Activated CD8-positive, alpha-beta memory T cell treated with anti-CD3 and anti-CD28 coated beads, Interleukin-2, amount 50 U/mL, for 1 hour (primary cell): Measurements from ENCODE around the gene USP54.

Experiments
- DNase-seq: peaks from one replicate; pipeline ENCODE4 v3.0.0-alpha.2; 2020; ENCODE audit errors: extremely low read depth

Gene USP54

DNA sequence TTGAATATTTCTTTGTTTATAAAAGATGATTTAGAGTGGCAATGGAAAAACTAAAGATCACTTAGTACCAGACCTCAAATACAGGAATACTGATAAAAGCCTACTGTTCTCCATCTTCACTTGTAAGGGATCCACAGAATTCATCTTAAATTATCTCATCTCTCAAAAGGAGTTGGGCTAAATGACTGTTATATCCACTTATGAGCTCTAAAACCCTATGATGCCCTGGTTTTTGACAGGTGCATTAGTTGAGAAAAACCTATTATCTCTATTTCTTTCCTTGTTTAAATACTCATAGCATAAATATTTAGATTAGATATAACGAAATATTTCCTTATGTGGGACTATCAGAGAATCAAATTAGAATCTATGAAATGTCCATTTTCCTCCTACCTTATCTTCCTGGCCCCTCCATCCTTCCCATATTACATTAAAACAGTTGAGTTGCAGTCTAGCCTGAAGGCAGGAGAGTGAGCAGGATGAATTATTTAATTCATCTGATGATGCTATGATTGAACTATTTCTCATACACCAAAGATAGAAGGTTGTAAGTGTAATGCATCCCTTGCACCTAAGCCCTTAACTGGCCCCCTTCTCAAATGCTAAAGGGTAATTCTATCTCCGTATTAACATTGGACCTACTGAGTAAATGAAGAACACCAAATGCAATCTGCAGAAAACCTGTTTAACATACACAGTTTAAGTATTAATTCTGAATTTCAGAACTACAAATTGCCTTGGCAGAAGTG, 125.0 kb downstream of the USP54 start:
- no peak for DNase-seq

DNA sequence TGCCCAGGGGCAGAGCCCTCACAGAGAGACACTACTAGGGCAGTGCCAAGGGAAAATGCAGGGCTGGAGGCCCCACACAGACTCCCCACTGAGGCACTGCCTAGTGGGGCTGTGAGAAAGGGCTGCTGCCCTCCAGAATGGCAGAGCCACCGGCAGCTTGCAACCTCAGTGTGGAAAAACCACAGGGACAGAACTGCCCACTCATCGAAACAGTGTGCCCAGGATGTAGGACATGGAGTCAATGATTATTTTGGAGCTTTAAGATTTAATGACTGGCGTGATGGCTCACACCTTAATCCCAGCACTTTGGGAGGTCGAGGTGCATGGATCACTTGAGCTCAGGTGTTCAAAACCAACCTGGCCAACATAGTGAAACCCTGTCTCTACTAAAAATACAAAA, 130.2 kb downstream of the USP54 start:
- DNase-seq: no peak

DNA sequence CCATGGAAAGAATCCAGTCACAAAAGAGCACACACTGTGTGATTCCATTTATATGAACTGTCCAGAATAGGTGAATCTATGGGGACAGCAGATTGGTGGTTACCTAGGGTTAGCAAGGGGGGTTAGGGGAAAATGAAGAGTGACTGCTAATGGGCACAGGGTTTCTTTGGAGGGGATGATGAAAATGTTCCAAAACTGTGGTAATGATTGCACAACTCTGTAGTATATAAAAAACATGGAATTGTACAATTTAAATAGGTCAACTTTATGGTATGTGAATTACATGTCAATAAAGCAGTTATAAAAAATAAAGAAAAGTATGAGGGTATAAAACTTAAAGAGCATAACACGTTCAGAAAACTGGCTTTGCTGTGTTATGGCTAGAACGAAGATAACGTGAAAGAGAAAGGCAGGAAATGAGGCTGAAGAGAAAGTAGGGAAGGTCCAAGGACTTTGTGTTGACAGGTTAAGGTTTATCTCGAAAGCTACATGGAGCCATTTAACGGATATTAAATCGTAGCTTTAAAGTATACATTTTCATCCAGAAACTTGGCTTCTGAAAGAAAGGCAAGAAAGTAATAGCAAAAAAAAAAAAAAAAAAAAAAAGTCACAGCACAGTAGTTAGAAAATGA, 131.3 kb downstream of the USP54 start:
- DNase-seq: no peak

DNA sequence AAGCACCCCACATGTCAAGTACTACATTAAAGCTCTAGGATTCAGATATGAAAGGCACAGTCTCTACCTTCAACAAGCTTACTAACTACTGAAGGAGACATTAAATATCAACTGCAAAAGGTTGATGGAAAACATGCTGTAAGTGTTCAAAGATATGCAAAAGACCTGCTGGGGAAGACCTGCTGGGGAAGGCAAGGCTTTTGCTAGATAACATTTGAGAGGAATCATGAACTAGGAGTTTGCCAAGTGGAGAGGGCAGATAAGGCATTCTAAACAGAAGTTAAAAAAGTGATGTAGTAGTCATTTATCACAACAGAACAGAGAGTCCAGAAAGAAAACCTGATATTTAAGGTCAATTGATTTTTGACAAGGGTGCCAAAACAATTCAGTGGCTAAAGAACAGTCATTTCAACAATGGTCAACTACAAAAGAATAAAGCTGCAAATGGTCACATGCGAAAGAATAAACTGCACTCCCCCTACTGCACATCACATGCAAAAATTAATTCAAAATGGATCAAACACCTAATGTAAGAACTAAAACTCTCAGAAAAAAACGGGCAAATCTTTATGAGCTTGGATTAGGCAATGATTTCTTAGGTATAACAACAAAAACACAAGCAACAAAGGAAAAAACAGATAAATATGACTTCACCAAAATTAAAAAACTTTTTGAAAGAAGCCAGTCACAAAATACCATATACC, 134.8 kb downstream of the USP54 start:
- no peak for DNase-seq

DNA sequence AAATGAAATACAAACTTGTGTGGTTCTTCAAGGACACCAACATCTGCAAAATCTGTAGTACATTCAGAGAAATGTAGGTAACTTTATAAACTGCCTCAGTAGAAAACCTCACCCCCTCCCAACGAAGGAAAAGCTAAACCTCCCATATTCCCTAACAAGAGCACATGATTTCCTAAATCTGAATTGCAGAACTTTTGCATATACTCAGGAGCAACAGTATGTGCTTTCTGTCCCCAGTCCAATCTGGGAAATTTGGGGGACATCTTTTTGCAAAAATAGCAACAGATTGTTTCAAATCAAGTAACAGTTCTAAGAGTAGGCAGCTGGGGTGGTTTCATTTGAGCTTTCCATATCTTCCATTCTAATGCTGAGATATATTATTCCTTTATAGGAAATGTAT, 142.0 kb downstream of the USP54 start:
- DNase-seq: no peak

DNA sequence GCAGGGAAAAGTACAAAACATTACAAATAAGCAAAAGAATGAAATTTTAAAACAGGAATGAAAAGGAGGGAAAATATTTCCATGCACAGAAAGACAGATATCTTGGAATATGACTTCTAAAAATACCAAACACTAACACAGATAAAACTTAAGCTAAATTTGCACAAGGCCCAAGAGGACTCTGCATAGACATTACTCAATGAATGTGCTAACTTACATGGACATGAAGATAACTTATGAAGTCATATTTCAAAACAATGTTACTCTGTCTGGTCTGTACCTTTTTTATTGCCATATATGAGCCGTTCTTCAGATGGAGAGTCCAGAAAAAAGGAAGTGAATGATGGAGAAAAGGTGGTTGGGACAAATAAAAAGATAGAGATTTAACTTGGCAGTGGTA, 142.8 kb downstream of the USP54 start:
- no peak for DNase-seq
